GM19438 (cell line): ENCODE measurements around the gene TRIM33.
A peak's percentile ranks its signal among the peaks of the same experiment; 100 is the strongest.
"Not testable (repeated sequence)": the region's sequence is repeated elsewhere in the genome, so short reads cannot be mapped to it uniquely, and the experiment has no call there.

Experiments used
- ATAC-seq: cut with Tn5 transposase; IDR thresholded peaks from one replicate; pipeline ENCODE4 v1.9.1; 2021; ENCODE audit warnings: low read depth; ENCODE audit not compliant: unreplicated experiment

Gene TRIM33

GRCh38 chr1:114468710-114469468, 42.1 kb downstream of the TRIM33 start:
- no peak for ATAC-seq

GRCh38 chr1:114468047-114468446, 43.0 kb downstream of the TRIM33 start:
- no peak for ATAC-seq

GRCh38 chr1:114467491-114467890, 43.5 kb downstream of the TRIM33 start:
- ATAC-seq: peak; percentile 81

- ATAC-seq: no peak
Measured at GRCh38 chr1:114466334-114467014, 44.5 kb downstream of the TRIM33 start.

GRCh38 chr1:114462963-114463362, 48.0 kb downstream of the TRIM33 start:
- ATAC-seq: no peak

GRCh38 chr1:114462341-114462740, 48.7 kb downstream of the TRIM33 start:
- ATAC-seq: no peak

GRCh38 chr1:114458237-114458777, 52.7 kb downstream of the TRIM33 start:
- ATAC-seq: no peak

GRCh38 chr1:114457675-114458236, 53.2 kb downstream of the TRIM33 start:
- ATAC-seq: no peak

- ATAC-seq: no peak
Measured at GRCh38 chr1:114456586-114456985, 54.4 kb downstream of the TRIM33 start.

GRCh38 chr1:114455102-114455785, 55.8 kb downstream of the TRIM33 start:
- no peak for ATAC-seq

GRCh38 chr1:114454539-114454938, 56.5 kb downstream of the TRIM33 start:
- ATAC-seq: no peak

- no peak for ATAC-seq
Measured at GRCh38 chr1:114453361-114453784, 57.6 kb downstream of the TRIM33 start.

- ATAC-seq: no peak
Measured at GRCh38 chr1:114448370-114449036, 62.5 kb downstream of the TRIM33 start.

- ATAC-seq: no peak
Measured at GRCh38 chr1:114446198-114446597, 64.8 kb downstream of the TRIM33 start.

- ATAC-seq: not testable (repeated sequence)
Measured at GRCh38 chr1:114443226-114443625, 67.8 kb downstream of the TRIM33 start.

- ATAC-seq: no peak
Measured at GRCh38 chr1:114441332-114441731, 69.7 kb downstream of the TRIM33 start.

- ATAC-seq: no peak
Measured at GRCh38 chr1:114439369-114439768, 71.6 kb downstream of the TRIM33 start.

- no peak for ATAC-seq
Measured at GRCh38 chr1:114437812-114438211, 73.2 kb downstream of the TRIM33 start.

- ATAC-seq: no peak
Measured at GRCh38 chr1:114436799-114437198, 74.2 kb downstream of the TRIM33 start.

- ATAC-seq: no peak
Measured at GRCh38 chr1:114435088-114435715, 75.8 kb downstream of the TRIM33 start.
